HL-60 (cell line): ENCODE results near the gene ENO1.

Source experiments
- DNase-seq, 2 experiments: peaks; one replicate each; pipeline ENCODE4 v3.0.0-alpha.2; 2010 to 2020; ENCODE audit warnings: low read depth in 1 of 2, low spot score in 1 of 2
- H3K27ac ChIP-seq: fragments of 250-450 bp; sonication (Bioruptor Pico); replicated peaks from 2 replicates; pipeline ENCODE4 v1.5.1; 2020; ENCODE audit warnings: mild to moderate bottlenecking, moderate library complexity
- H3K27me3 ChIP-seq: fragments of 250-450 bp; sonication (Bioruptor Pico); 2 replicates; pipeline ENCODE4 v1.5.1; 2021; ENCODE audit warnings: mild to moderate bottlenecking, moderate library complexity; ENCODE audit not compliant: insufficient read depth, poor library complexity, severe bottlenecking
- H3K4me3 ChIP-seq: replicated peaks from 2 replicates; pipeline ENCODE4 v1.5.1; 2011; ENCODE audit warnings: mild to moderate bottlenecking, control low read depth, low read length; ENCODE audit not compliant: insufficient read depth
- CTCF ChIP-seq: IDR thresholded peaks from one replicate; pipeline ENCODE4 v1.5.1; 2011; ENCODE audit warnings: low read length, control low read depth, inconsistent platforms; ENCODE audit not compliant: insufficient read depth
- GABPA ChIP-seq: IDR thresholded peaks from 2 replicates; pipeline ENCODE4 v1.6.1; 2012; ENCODE audit warnings: low read depth
- POLR2AphosphoS5 ChIP-seq: IDR thresholded peaks from 2 replicates; pipeline ENCODE4 v1.6.1; 2012; ENCODE audit warnings: low read depth
- REST ChIP-seq: IDR thresholded peaks from 2 replicates; pipeline ENCODE4 v1.6.1; 2012; ENCODE audit warnings: low read depth; ENCODE audit not compliant: insufficient replicate concordance
- SPI1 ChIP-seq: IDR thresholded peaks from 2 replicates; pipeline ENCODE4 v1.6.1; 2012; ENCODE audit warnings: low read depth, mild to moderate bottlenecking, borderline replicate concordance
- microRNA-seq: library from miRNA; unstranded; fragments of <30 nt; microRNA quantifications from one replicate; pipeline ENCODE4, GENCODE V29; 2018

Gene ENO1

DNA sequence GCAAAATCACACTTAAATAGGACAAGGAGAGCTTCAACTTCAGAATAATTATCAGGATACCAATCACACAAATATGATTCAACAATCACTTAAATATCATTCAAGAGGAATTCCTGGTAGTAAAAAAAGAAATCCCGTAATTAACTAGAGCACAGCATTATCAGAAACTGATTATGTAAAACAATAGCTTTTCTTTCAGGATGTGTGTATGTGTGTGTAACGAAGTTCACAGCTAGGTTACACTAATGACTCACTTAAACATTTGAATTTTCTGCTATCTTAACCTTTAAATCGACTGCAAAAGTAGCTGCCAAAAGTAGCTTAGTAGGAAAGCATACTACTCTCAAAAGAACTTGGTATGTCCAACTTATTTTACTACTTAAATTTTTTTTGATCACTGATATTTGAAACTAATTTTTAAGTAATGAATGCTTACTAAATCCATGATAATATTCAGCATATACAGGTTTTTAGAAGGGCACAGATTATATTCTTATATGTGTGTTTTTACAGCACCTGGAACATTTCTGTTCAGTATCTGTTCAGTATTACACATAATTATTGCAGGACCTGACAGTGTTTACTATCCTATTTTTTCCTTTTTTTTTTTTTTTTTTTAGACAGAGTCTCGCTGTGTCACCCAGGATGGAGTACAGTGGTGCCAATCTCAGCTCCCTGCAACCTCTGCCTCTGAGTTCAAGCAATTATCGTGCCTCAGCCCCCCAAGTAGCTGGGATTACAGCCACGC is 65.3 kb downstream of the ENO1 start:
- no peak overlapping the region for H3K4me3 ChIP-seq
- no peak overlapping the region for H3K27ac ChIP-seq
- no peaks in the 10 kb centered on the region for H3K27me3 ChIP-seq
- TF ChIP-seq SPI1: no peak
- TF ChIP-seq GABPA: no peak
- TF ChIP-seq REST: no peak
- TF ChIP-seq CTCF: no peak
- TF ChIP-seq POLR2AphosphoS5: no peak
- DNase-seq: no peak

DNA sequence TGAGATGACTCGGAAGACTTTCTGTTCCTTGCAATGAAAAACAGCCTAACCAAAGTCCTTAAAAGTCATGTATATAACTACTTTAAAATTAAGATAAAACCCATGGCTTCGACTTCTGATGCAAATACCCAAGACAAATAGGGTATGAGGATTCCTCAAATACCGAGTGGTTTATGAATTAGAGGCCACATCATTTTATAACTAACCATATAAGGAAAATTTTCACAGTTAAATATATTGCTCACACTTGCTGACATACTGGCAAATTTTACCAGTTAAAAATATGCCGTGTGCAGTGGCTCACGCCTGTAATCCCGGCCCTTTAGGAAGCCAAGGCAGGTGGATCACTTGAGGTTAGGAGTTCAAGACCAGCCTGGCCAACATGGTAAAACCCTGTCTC is 66.4 kb downstream of the ENO1 start:
- TF ChIP-seq SPI1: no peak
- TF ChIP-seq CTCF: no peak
- TF ChIP-seq GABPA: no peak
- no peak for TF ChIP-seq REST
- no peak for TF ChIP-seq POLR2AphosphoS5
- H3K27me3 ChIP-seq: no peaks in the 10 kb centered on the region
- no peak overlapping the region for H3K27ac ChIP-seq
- DNase-seq: no peak
- H3K4me3 ChIP-seq: no peak overlapping the region

Small RNA genes within 50 kb of the gene (microRNA-seq; reads per million reads assigned to microRNA genes)
- 2.4 reads per million for gene MIR6728
